Activated gamma-delta T cell treated with anti-CD3 and anti-CD28 coated beads, Interleukin-2, amount 50 U/mL, for 16 hours (primary cell): ENCODE measurements around the gene CREG2.
"Not testable (repeated sequence)": the region's sequence is repeated elsewhere in the genome, so short reads cannot be mapped to it uniquely, and the experiment has no call there.

Experiments
- DNase-seq: peaks from one replicate; pipeline ENCODE4 v3.0.0-alpha.2; 2020; ENCODE audit warnings: low read depth

The CREG2 gene

DNA sequence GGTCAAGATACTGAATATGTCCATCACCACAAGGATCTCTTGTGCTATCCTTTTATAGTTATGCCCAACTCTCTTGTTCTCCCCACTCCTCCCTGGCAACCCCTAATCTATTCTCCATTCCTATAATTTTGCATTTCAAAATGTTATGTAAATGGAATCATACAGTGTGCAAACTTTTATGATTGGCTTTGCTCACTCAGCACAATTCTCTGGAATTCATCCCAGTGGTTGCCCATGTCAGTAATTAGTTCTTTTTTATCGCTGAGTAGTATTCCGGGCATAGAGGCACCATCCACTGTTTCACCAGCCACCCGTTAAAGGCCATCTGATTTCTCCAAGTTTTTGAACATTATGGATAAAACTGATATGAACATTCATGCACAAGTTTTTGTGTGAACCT lies 40.4 kb downstream of the CREG2 start:
- no peak for DNase-seq

- DNase-seq = no peak
Measured at GRCh38 chr2:101344137-101344536, 43.2 kb downstream of the CREG2 start.

DNA sequence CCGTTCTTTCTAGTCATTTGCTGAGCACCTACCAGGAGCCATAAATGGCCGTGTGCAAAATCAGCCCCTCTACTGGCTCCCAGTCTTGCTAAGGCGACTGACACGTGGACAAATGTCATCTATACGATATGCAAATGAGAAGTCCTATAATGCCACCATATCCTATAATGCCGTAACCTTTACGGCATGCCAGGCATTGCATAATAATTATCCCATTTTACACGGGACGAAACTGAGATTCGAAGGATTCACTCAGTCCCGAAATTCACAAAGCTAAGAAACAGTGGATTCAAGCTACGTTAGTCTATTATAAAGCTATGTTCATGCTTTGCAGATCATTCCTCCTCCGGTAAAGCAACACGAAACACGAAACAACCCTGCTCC lies 44.7 kb downstream of the CREG2 start:
- no peak for DNase-seq

DNA sequence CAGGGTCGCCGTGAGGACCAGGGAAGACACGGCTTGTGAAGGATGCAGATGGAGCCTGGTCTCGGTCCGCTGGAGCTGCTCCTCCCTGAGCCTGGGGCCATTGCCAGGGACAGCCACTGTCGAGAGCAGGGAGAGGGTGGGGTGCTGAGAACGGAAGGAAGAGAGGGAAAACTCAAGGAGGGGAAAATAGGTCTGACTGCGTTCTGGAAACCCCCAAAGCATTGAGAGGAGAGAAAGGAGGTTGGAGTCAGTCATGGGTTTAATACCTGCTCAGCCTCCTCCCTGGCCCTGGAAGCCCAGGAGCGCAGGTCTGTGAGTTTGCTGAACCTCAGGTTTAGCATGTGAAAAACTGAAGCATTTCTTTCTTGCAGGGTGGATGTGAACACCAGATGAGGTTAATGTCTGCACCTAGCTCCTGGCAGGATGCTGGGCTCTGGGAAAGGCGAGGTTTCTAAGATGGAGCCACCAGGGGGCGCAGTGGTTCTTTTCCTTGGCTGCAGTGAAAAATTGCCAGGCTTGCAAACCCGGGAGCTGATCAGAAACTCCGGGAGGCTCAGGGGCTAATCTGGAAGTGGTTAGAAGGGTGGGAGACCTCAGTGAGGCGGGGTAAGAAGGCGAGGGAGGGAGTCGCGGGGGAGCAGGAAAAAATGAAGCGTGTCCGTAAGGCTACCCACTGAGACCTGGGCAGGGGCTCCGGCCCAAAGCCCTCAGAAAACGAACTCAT lies 45.2 kb downstream of the CREG2 start:
- peak; percentile 50 for DNase-seq

GRCh38 chr2:101341421-101341820 lies 45.9 kb downstream of the CREG2 start:
- no peak for DNase-seq

GRCh38 chr2:101340141-101340551 lies 47.2 kb downstream of the CREG2 start:
- DNase-seq = no peak

DNA sequence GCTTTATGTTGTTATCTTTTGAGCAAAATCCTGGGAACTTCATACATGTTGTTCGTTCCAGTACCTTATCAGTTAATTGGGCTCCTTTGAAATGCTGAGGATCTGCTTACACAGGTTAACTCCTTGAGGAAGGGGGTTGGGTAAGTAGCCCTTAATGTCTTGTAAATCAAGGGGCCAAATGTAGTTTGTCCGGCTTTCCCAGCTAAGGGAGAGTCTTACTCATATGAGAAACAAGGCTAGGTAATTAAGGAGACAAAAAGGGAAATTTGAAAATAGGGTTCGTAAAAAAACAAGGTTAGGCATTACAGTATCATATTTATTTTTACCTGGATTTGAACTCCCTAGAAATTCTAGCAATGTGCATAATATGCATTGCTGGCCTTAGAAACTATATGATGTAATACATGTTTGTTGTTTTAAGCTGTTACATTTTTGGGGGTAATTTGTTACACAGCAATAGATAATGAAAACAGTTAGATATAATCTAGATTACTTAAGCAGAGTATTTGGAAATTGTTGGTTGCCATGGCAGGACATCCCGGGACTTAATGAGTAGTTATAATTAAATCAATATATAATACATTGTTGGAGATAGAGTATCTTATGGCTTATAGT lies 47.9 kb downstream of the CREG2 start:
- no peak for DNase-seq

DNA sequence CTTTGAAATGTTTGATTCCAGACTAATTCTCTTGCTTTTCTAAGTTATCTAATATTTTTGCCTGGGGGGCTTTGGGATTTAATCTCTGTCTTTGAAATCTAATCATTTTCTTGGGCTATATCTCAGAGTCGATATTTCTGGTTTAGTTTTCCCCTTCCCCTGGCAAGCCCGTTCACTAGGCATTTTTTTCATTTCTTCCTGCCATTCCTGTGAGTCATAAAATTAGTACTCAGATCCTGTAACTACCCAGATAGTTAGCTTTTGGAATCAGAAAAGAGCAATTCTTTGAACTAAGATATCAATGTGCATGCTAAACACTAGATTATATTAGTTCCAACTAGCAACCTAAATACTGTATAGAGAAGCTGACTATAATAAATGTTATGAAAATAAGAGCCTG lies 49.4 kb downstream of the CREG2 start:
- no peak for DNase-seq

GRCh38 chr2:101332885-101333766 lies 54.2 kb downstream of the CREG2 start:
- DNase-seq = no peak

GRCh38 chr2:101331202-101331601 lies 56.1 kb downstream of the CREG2 start:
- DNase-seq = no peak

GRCh38 chr2:101330253-101330933 lies 56.9 kb downstream of the CREG2 start:
- no peak for DNase-seq

- DNase-seq = no peak
Measured at GRCh38 chr2:101329026-101329425, 58.3 kb downstream of the CREG2 start.

- DNase-seq = no peak
Measured at GRCh38 chr2:101328474-101329007, 58.8 kb downstream of the CREG2 start.

DNA sequence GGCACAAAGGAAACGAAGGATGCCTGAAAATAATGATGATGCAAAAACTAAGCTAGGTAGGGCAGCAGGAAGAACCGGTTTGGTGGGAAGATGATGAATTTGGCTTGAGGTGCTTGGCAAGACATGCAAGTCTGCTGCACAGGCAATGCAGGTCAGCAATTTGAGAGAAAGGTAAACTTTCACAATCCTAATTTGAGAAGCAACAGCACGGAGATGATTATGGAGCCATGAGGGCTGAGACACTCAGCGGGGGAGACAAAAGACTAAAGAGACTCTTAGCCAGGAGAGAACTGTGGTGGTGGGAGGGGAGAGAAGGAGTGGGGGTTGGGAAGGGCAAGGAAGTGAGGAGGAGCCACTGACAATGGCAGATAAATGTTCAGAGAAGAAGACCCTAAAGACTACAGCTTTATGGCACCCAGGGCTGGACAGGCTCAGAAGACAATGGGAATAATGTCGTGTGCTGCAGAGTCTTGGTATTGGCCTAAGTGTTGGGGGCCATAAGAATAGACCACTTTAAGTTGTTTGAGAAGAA lies 59.4 kb downstream of the CREG2 start:
- DNase-seq = no peak

- DNase-seq = no peak
Measured at GRCh38 chr2:101325425-101325824, 61.9 kb downstream of the CREG2 start.

DNA sequence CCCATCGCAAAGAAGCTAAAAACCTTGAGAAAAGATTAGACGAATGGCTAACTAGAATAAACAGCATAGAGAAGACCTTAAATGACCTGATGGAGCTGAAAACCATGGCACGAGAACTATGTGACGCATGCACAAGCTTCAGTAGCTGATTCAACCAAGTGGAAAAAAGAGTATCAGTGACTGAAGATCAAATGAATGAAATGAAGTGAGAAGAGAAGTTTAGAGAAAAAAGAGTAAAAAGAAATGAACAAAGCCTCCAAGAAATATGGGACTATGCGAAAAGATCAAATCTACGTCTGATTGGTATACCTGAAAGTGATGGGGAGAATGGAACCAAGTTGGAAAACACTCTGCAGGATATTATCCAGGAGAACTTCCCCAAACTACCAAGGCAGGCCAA lies 70.7 kb downstream of the CREG2 start:
- not testable (repeated sequence) for DNase-seq

GRCh38 chr2:101311696-101312017 lies 75.6 kb downstream of the CREG2 start:
- DNase-seq = no peak

- no peak for DNase-seq
Measured at GRCh38 chr2:101310834-101311695, 76.2 kb downstream of the CREG2 start.

DNA sequence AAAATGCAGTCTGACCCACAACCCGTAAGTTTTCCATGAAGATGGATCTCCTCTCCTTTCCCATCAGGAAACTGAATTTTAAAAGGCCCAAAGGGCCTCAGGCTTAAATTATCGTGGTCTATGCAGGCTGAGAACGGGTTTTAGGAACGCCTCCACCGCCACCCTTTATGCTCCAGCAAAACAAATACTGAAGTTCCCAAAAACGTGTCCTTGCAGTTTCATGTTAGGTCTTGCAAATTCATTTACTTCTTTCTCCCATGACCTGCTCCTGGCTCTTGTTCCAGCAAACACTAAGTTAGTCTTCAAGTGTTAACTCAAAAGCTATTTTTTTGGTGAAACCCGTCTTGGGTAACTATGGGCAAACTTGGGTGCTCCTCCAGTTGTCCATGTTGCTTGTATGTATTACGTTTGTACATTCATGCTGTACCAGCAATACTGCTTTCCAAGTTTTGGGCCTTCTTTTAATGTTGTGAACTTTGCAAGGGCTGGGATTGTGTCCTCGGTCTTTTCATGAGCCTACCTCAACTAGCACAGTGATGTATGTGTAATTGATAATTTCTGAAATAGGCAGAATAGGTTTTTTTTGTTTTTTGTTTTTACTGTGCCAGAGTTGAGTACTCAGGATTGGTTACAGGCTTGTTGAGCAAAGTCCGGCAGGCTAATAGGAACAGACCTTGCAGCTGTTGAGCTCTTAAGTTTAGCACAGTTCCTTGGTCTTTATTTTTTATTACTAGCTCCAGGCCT lies 77.0 kb downstream of the CREG2 start:
- no peak for DNase-seq
